HEK293 (cell line): Measurements from ENCODE around the gene TAF12.
"Not testable (repeated sequence)": the region's sequence is repeated elsewhere in the genome, so short reads cannot be mapped to it uniquely, and the experiment has no call there.

Experiments used
- SP3 ChIP-seq: fragments of 450-650 bp; formaldehyde crosslinking; IDR thresholded peaks from 2 replicates; pipeline ENCODE4 v1.5.1; 2016; ENCODE audit warnings: missing biosample characterization, missing genetic modification characterization
- YY1 ChIP-seq: fragments of 450-650 bp; formaldehyde crosslinking; IDR thresholded peaks from 2 replicates; pipeline ENCODE4 v1.5.1; 2018; ENCODE audit warnings: missing biosample characterization, missing genetic modification characterization
- ZBTB49 ChIP-seq: fragments of 450-650 bp; formaldehyde crosslinking; IDR thresholded peaks from 2 replicates; pipeline ENCODE4 v1.5.1; 2016; ENCODE audit warnings: missing biosample characterization, missing genetic modification characterization, low read depth
- ZNF121 ChIP-seq: fragments of 450-650 bp; formaldehyde crosslinking; IDR thresholded peaks from 2 replicates; pipeline ENCODE4 v1.5.1; 2016; ENCODE audit warnings: missing biosample characterization, missing genetic modification characterization
- ZNF274 ChIP-seq, 2 experiments: fragments of 200-500 bp in 1 of 2; fragments of 450-650 bp in 1 of 2; sonication (Bioruptor generic) in 1 of 2; formaldehyde crosslinking in 1 of 2; IDR thresholded peaks; 2 replicates each; pipeline versions ENCODE4 v1.5.1 to v1.6.1; 2014 to 2016; ENCODE audit warnings: borderline replicate concordance in 1 of 2, inconsistent platforms in 1 of 2, low read length in 1 of 2, missing biosample characterization in 1 of 2, missing genetic modification characterization in 1 of 2
- TF ChIP-seq, protein P1 (sequence below): fragments of 450-650 bp; formaldehyde crosslinking; IDR thresholded peaks from 2 replicates; pipeline ENCODE4 v1.5.1; 2016; ENCODE audit warnings: missing biosample characterization, missing genetic modification characterization
- TF ChIP-seq, protein P2 (sequence below): fragments of 450-650 bp; formaldehyde crosslinking; IDR thresholded peaks from 2 replicates; pipeline ENCODE4 v1.5.1; 2016; ENCODE audit warnings: missing biosample characterization, missing genetic modification characterization

- TF ChIP-seq, protein P1, sequence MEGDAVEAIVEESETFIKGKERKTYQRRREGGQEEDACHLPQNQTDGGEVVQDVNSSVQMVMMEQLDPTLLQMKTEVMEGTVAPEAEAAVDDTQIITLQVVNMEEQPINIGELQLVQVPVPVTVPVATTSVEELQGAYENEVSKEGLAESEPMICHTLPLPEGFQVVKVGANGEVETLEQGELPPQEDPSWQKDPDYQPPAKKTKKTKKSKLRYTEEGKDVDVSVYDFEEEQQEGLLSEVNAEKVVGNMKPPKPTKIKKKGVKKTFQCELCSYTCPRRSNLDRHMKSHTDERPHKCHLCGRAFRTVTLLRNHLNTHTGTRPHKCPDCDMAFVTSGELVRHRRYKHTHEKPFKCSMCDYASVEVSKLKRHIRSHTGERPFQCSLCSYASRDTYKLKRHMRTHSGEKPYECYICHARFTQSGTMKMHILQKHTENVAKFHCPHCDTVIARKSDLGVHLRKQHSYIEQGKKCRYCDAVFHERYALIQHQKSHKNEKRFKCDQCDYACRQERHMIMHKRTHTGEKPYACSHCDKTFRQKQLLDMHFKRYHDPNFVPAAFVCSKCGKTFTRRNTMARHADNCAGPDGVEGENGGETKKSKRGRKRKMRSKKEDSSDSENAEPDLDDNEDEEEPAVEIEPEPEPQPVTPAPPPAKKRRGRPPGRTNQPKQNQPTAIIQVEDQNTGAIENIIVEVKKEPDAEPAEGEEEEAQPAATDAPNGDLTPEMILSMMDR (tag by site-specific recombination) = not testable (repeated sequence)
- TF ChIP-seq, protein P2, sequence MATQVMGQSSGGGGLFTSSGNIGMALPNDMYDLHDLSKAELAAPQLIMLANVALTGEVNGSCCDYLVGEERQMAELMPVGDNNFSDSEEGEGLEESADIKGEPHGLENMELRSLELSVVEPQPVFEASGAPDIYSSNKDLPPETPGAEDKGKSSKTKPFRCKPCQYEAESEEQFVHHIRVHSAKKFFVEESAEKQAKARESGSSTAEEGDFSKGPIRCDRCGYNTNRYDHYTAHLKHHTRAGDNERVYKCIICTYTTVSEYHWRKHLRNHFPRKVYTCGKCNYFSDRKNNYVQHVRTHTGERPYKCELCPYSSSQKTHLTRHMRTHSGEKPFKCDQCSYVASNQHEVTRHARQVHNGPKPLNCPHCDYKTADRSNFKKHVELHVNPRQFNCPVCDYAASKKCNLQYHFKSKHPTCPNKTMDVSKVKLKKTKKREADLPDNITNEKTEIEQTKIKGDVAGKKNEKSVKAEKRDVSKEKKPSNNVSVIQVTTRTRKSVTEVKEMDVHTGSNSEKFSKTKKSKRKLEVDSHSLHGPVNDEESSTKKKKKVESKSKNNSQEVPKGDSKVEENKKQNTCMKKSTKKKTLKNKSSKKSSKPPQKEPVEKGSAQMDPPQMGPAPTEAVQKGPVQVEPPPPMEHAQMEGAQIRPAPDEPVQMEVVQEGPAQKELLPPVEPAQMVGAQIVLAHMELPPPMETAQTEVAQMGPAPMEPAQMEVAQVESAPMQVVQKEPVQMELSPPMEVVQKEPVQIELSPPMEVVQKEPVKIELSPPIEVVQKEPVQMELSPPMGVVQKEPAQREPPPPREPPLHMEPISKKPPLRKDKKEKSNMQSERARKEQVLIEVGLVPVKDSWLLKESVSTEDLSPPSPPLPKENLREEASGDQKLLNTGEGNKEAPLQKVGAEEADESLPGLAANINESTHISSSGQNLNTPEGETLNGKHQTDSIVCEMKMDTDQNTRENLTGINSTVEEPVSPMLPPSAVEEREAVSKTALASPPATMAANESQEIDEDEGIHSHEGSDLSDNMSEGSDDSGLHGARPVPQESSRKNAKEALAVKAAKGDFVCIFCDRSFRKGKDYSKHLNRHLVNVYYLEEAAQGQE (tag by site-specific recombination) = not testable (repeated sequence)
- TF ChIP-seq SP3 (tag by site-specific recombination); YY1; ZBTB49 (tag by site-specific recombination); ZNF121 (tag by site-specific recombination); ZNF274 (IDR thresholded peaks at IDR 0.05; ENCODE audit: low read length); ZNF274 (tag by site-specific recombination; IDR thresholded peaks at IDR 0.05; ENCODE audit: borderline replicate concordance): not testable (repeated sequence)
Observed at GRCh38 chr1:28593988-28594356, 48.9 kb downstream of the TAF12 start.
